GM18505 (cell line): ENCODE results near the gene KLRK1.
"Not testable (repeated sequence)": the region's sequence is repeated elsewhere in the genome, so short reads cannot be mapped to it uniquely, and the experiment has no call there.

Source experiments
- ATAC-seq: cut with Tn5 transposase; IDR thresholded peaks from one replicate; pipeline ENCODE4 v1.9.1; 2021; ENCODE audit not compliant: unreplicated experiment
- POLR2A ChIP-seq: IDR thresholded peaks from 4 replicates; pipeline ENCODE4 v1.6.1; 2011; ENCODE audit warnings: borderline replicate concordance; ENCODE audit not compliant: insufficient read depth, insufficient read length; ENCODE audit errors: extremely low read depth

KLRK1 gene

GRCh38 chr12:10374624-10375018 is 15.2 kb downstream of the KLRK1 start:
- ATAC-seq: no peak
- no peak for TF ChIP-seq POLR2A

DNA sequence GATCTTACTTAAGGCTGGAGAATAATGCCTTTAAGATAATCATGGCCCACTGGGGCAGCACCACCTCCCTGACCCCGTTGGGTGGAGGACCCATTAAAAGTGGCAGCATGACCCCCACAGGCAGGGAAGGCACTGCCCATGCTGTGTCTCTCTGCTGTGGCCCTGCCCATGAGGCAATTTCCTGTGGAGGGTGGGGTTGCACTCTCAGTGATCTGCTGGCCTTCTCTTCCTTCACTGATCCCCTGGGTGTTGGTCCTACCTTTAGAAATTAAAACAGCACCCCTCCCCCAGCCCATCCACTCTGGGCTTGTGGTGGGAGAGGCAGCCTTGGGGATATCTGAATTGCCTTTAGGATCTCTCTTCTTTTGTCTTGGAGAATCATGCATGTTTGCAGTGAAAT is 17.3 kb downstream of the KLRK1 start:
- ATAC-seq: no peak
- TF ChIP-seq POLR2A: no peak

DNA sequence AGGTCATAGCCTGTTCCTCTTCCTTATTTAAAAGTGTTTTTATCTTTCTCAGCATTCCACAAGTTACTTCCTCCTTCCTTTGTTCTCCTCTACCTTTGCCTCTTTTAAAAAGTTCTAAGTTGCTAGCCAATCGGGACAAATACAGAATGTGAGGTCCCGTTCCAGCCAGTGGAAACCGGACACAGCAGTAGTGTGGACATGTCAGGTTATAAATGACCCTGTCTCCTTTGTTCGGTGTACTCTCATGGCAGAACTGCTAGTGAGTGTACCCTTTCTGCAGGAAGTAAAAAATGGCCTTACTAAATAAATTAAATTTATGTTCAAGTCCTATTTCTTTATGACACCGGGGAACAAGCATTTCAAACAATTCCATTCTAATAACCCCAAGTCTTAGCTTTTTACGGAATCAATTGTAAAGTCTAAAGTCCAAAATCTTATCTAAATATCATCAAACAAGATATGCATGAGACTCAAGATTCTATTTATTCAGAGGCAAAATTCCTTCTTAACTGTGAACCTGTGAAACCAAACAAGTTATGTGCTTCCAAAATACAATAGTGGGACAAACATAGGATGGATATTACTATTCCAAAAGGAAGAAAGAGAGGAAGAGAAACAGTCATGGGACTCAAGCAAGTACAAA is 17.8 kb downstream of the KLRK1 start:
- not testable (repeated sequence) for ATAC-seq

DNA sequence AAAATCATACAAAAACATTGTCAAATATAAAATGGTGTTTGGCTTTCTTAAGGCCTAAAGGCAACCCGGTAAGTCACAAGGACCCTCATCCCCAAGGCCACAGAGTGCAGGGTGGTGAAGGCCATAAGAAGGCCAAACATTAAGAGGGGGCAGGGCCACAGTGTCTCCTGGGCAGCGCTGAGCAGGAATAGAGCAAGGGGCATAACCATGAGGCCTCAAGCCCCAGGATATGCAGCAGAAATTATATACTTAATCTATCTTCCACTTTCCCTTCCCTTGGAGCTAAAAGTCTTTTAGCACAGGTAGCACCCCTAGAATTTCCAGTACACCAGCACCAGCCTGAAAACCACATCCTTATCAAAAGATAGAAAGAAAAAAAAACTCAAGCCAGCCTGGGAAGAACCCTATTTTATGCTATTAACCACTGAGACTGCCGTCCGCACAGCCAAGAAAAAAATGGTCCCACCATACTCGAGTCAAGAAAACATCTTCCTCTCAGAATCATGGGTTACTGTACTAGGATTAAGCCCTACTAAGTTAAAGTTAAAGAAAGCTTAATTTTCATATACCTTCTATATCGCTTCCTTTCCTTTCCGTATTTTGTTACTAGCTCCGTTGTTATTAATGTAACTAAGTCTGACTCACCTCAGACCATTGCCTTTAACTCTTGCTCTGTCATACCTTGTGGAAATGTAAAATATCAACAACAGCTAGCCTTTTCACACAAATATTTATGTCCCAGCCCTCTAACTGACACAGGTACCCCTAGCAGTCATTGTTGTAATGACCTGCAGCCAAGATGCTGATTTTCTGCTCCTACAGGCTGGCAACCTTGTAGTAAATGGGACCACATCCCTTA is 20.1 kb downstream of the KLRK1 start:
- no peak for ATAC-seq
- TF ChIP-seq POLR2A: no peak

DNA sequence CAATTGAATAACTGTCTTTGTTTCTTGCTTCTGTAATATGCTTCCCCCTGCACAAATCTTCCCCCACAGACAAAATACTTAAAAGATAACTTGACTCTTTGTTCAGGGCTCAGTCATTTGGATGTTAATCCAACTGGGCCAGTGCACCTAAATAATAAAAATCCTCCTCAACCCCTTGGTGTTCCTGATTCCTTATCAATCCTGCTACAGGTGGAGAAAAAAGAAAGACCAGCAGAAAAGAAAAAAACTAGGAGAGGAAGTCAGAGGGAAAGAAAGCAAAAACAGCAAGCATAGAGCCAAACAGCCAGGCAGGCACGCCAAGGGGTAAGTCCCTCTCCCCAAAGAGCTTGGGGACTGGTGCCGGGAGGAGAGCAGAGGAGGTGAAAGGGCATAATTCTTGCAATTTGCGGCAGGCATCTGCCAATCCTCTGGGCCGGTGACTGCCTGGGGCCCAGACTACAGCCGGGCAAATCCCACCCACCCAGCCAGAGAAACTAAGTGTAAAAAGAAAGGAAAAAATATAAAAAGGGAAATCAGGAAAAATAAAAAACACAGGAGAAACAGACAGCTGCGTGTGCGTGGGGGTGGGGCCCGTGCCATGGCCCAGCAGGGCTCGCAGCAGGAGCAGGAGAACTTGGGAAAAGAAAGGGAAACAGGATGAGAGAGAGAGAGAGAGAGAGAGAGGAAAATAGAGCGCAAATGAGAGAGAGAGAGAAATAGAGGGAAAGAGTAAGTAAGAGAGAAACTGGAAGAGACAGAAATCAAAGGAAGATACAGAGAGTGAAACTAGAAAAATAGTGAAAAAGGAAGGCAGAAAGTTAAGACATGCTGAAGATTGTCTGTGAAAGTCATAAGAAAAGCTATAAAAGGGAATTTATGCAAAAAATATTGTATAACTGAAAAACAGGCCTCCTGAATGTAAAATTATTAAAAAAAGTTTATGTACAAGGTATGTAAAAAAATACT is 21.4 kb downstream of the KLRK1 start:
- no peak for TF ChIP-seq POLR2A

GRCh38 chr12:10367714-10368113 is 22.1 kb downstream of the KLRK1 start:
- ATAC-seq: not testable (repeated sequence)

More for the DNA sequence above, 21.4 kb downstream of the KLRK1 start:
- ATAC-seq: no peak

GRCh38 chr12:10366875-10367274 is 23.0 kb downstream of the KLRK1 start:
- no peak for TF ChIP-seq POLR2A
- ATAC-seq: no peak

DNA sequence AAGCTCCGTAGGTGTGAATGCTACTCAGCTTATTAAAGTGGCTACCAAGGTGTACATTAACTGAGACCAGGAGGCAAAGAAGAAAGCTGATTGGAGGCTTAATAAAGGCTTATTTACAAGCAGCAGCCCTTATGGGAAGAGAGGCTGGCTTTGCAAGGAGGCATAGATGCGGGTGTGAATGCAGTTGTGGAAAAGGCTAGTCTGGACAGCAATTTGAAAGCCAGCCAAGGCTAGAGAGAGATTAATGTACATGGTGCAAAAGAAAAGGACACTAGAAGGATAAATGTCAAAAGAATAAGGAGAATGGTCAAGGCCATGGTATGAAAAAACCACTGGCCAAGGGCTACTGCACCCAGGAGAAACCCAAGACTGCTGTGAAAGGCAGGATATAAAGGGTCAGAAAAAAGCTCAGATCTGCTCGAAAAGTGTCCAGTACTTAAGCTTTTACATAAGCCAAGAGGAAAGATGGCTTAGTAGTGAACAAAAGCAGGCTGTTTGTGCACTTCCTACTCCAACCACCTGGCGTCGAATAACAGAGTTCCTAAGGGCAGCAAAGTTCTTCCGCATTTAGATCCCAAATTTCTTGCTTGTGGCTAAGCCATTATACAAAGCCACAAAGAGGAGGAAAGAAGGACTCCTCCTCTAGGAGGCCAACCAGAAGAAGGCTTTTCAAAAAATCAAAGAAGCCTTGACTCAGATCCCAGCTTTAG is 24.0 kb downstream of the KLRK1 start:
- TF ChIP-seq POLR2A: no peak
- no peak for ATAC-seq

GRCh38 chr12:10364815-10365622 is 24.8 kb downstream of the KLRK1 start:
- no peak for TF ChIP-seq POLR2A
- peak; percentile 54 for ATAC-seq

DNA sequence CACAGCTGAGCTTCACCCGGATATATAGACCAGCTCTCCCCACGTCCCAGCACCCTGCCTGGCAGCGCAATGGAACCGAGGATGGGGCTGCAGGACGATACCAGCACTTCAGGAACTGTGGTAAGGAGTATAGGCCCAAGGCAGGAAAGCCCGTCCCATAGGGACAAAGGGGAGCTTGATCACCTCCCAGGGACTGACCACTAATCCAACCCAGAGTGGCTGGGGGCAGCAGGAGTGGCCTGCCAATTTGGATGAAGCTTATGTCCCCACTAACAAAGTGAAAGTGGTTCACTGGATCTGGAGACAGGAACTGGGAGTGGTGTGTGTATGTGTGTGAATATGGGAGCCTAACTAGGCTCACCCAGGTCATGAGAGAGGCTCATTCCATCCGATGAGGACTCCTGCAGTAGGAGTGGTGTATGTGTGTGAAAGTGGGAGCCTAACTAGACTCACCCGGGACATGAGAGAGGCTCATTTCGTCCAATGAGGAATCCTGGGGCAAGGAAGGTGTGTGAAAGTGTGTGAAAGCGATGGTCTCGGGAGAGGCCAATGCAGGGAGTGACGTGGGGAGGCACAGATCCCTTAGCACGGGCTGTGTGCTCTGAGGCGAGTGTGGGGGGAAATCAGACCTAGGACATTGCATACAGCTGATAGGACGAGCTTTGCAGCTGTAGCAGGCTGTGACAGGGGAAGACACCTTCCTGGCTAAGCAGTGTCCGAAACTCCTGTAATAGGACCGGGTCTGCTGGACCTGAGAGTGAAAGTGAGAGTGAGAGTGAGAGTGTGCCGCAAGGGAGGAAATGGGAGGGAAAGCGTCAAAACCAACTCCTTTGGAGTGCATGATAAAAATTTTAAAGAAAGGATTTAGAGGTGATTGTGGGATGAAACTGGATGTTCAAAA is 25.7 kb downstream of the KLRK1 start:
- TF ChIP-seq POLR2A: peak; percentile 47
- peak; percentile 92 for ATAC-seq

DNA sequence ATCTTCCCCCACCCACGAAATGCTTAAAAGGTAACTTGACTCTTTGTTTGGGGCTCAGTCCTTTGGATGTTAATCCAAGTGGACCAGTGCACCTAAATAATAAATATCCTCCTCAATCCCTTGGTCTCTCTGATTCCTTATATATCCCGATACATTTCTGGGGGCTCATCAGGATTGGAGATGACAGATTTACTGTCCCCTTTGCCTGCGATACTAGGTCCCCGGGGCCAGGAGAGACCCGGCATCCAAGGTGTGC is 26.3 kb downstream of the KLRK1 start:
- TF ChIP-seq POLR2A: no peak
- no peak for ATAC-seq
